ENCODE measurements around the gene MPDU1.

GRCh38 chr17:7555320-7555948 lies 28.2 kb upstream of the MPDU1 start:
- TF ChIP-seq CTCF (IDR thresholded peaks at IDR 0.05; ENCODE audit: poor library complexity), result no peak
- TF ChIP-seq EZH2phosphoT487 (IDR thresholded peaks at IDR 0.05; ENCODE audit: low read depth, severe bottlenecking, unreplicated experiment), result no peak

Measured in hepatocyte (in vitro differentiated cells).